ENCODE measurements around the gene PKD1. TPM values are rescaled to one million over a fixed set of nuclear protein-coding genes. Genes with fewer than 3 reads are reported as not detected.
"Not testable (repeated sequence)": the region's sequence is repeated elsewhere in the genome, so short reads cannot be mapped to it uniquely, and the experiment has no call there.

PKD1 gene
- total RNA-seq, 4 donors from 2014 or later: 86.4 to 214 (median 121) TPM

GRCh38 chr16:2109271-2109580 is 26.5 kb downstream of the PKD1 start:
- peak; percentile 17 for ATAC-seq (ENCODE audit: low FRiP score)
- DNase-seq (ENCODE audit: low spot score): not testable (repeated sequence)

GRCh38 chr16:2108446-2109270 is 27.0 kb downstream of the PKD1 start:
- not testable (repeated sequence) for DNase-seq (ENCODE audit: low spot score)
- peak; percentile 17 for ATAC-seq (ENCODE audit: low FRiP score)

GRCh38 chr16:2107791-2108125 is 27.9 kb downstream of the PKD1 start:
- not testable (repeated sequence) for DNase-seq (ENCODE audit: low spot score)
- ATAC-seq (ENCODE audit: low FRiP score): peak; percentile 10

- ATAC-seq (ENCODE audit: low FRiP score): not testable (repeated sequence)
Observed at GRCh38 chr16:2107121-2107790, 28.4 kb downstream of the PKD1 start.

GRCh38 chr16:2106211-2106610 is 29.5 kb downstream of the PKD1 start:
- not testable (repeated sequence) for ATAC-seq (ENCODE audit: low FRiP score); DNase-seq (ENCODE audit: low spot score)

More at GRCh38 chr16:2107121-2107790, 28.4 kb downstream of the PKD1 start:
- not testable (repeated sequence) for DNase-seq (ENCODE audit: low spot score)

- not testable (repeated sequence) for DNase-seq (ENCODE audit: low spot score); ATAC-seq (ENCODE audit: low FRiP score)
Observed at GRCh38 chr16:2105769-2106168, 29.9 kb downstream of the PKD1 start.

GRCh38 chr16:2105291-2105690 is 30.4 kb downstream of the PKD1 start:
- not testable (repeated sequence) for DNase-seq (ENCODE audit: low spot score); ATAC-seq (ENCODE audit: low FRiP score)

GRCh38 chr16:2104464-2104863 is 31.2 kb downstream of the PKD1 start:
- ATAC-seq (ENCODE audit: low FRiP score): not testable (repeated sequence)

GRCh38 chr16:2102471-2102870 is 33.2 kb downstream of the PKD1 start:
- DNase-seq (ENCODE audit: low spot score) (no peak), ATAC-seq (ENCODE audit: low FRiP score) (no peak)
- no peak for TF ChIP-seq CTCF (IDR thresholded peaks at IDR 0.05)

More at GRCh38 chr16:2104464-2104863, 31.2 kb downstream of the PKD1 start:
- not testable (repeated sequence) for DNase-seq (ENCODE audit: low spot score)

GRCh38 chr16:2101581-2101980 is 34.1 kb downstream of the PKD1 start:
- not testable (repeated sequence) for DNase-seq (ENCODE audit: low spot score); ATAC-seq (ENCODE audit: low FRiP score)

- not testable (repeated sequence) for ATAC-seq (ENCODE audit: low FRiP score); DNase-seq (ENCODE audit: low spot score)
Observed at GRCh38 chr16:2097689-2098088, 38.0 kb downstream of the PKD1 start.

- no peak for DNase-seq (ENCODE audit: low spot score)
- no peak for TF ChIP-seq CTCF (IDR thresholded peaks at IDR 0.05)
Observed at GRCh38 chr16:2096853-2097595, 38.7 kb downstream of the PKD1 start.

More at GRCh38 chr16:2096853-2097595, 38.7 kb downstream of the PKD1 start:
- ATAC-seq (ENCODE audit: low FRiP score): no peak
